ENCODE data around the gene ADAMTS7.
"Not testable (repeated sequence)": the region's sequence is repeated elsewhere in the genome, so short reads cannot be mapped to it uniquely, and the experiment has no call there.

ADAMTS7 gene

GRCh38 chr15:78777953-78778345, 33.3 kb downstream of the ADAMTS7 start:
- not testable (repeated sequence) for H3K4me1 Mint-ChIP-seq (ENCODE audit: low read depth); H3K27me3 Mint-ChIP-seq; H3K9me3 Mint-ChIP-seq (ENCODE audit: low read depth); H3K36me3 Mint-ChIP-seq; H3K27ac Mint-ChIP-seq; H3K4me3 Mint-ChIP-seq

GRCh38 chr15:78777290-78777952, 33.8 kb downstream of the ADAMTS7 start:
- H3K4me3 Mint-ChIP-seq; H3K9me3 Mint-ChIP-seq (ENCODE audit: low read depth): not testable (repeated sequence)

DNA sequence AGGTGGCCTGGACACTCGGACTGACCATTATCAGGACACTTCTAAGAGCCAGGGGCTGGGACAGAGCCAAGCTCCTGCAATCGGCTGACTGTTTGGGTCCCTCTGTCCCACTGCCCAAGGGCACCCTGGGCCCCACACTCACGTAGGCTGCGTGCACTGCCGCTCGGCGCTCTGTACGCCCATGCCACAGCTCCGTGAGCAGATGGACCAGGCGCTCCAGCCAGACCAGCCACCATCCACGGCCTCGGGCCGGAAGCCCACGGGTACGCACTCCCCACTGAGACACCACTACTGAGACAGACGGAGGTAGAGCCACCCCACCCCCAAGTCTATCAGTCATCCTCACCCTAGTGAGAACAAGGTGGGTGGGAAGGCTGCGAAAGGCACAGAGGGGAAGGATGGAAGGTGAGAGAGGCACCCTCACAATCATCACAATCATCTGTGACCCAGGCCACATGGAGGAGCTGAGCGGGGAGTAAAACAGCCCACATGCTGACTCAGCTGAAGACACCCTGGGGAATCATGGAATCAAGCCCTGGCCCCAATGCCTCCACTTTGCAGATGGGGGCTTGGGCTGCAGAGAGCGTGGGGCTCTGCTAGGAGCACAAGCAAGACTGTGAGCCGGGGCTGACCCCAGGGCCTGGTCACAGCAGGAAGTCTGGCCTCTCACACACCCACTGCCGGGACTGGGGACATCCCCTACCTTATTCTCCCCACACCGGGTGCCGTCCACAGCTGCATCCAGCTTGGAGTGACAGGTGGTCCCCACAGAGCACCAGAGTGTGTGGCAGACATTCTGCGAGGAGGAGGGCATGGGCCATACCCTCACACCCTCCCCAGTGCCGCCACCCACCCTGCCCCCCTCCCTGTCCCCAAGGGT, 35.0 kb downstream of the ADAMTS7 start:
- H3K9me3 Mint-ChIP-seq (ENCODE audit: low read depth); H3K27me3 Mint-ChIP-seq; H3K27ac Mint-ChIP-seq: not testable (repeated sequence)

More at GRCh38 chr15:78777290-78777952, 33.8 kb downstream of the ADAMTS7 start:
- not testable (repeated sequence) for H3K27ac Mint-ChIP-seq; H3K36me3 Mint-ChIP-seq; H3K4me1 Mint-ChIP-seq (ENCODE audit: low read depth); H3K27me3 Mint-ChIP-seq

DNA sequence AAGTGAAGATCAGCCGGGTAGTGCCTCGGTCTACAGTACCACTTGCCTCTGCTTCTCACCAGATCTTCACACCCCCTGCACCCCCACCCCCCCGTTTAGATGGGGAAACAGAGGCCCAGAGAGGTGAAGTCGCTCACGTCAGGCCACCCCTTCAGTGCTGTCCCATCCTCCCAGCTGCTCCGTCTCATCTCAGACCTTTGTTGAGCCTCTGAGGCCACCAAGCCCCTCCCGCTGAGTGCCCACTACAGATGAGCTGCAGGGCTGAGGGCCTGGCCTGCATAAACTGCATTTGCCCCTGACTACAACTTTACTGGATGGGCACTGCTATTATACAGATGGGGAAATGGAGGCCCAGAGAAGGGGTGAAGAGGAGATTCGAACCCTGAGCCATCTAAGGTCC, 35.8 kb downstream of the ADAMTS7 start:
- Mint-ChIP-seq H3K36me3 (no peaks in the 10 kb centered on the region), H3K27me3 (no peaks in the 10 kb centered on the region), H3K27ac (no peak overlapping the region), H3K4me1 (ENCODE audit: low read depth) (no peaks in the 10 kb centered on the region), H3K4me3 (no peak overlapping the region), H3K9me3 (ENCODE audit: low read depth) (no peaks in the 10 kb centered on the region)

More for the DNA sequence above, 35.0 kb downstream of the ADAMTS7 start:
- not testable (repeated sequence) for H3K36me3 Mint-ChIP-seq; H3K4me3 Mint-ChIP-seq; H3K4me1 Mint-ChIP-seq (ENCODE audit: low read depth)

DNA sequence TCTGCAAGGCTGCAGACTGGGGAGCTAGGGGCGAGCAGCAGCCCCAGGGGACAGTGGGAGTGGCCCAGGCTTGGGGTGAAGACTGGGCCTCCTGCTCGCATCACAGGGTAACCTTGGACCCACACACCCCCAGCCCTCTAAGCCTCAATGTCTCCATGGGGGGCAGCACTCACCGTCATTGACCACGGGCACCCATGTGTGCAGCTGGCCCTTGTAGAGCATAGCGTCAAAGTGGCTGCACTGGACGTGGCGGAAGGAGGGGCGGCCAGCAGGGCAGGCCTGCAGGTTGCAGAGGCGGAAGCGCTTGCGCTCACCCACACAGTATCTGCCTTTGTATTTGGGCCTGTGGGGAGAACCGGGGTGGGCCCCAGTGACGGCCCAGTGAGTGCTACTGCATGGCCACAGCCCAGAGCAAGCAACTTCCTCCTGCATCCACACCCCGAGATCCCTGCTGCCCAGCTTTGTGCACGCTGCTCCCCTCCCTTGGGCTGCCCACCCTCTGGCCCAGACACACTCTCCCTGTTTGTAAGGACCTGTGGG, 36.7 kb downstream of the ADAMTS7 start:
- not testable (repeated sequence) for H3K4me3 Mint-ChIP-seq; H3K36me3 Mint-ChIP-seq; H3K27me3 Mint-ChIP-seq; H3K9me3 Mint-ChIP-seq (ENCODE audit: low read depth); H3K4me1 Mint-ChIP-seq (ENCODE audit: low read depth); H3K27ac Mint-ChIP-seq

DNA sequence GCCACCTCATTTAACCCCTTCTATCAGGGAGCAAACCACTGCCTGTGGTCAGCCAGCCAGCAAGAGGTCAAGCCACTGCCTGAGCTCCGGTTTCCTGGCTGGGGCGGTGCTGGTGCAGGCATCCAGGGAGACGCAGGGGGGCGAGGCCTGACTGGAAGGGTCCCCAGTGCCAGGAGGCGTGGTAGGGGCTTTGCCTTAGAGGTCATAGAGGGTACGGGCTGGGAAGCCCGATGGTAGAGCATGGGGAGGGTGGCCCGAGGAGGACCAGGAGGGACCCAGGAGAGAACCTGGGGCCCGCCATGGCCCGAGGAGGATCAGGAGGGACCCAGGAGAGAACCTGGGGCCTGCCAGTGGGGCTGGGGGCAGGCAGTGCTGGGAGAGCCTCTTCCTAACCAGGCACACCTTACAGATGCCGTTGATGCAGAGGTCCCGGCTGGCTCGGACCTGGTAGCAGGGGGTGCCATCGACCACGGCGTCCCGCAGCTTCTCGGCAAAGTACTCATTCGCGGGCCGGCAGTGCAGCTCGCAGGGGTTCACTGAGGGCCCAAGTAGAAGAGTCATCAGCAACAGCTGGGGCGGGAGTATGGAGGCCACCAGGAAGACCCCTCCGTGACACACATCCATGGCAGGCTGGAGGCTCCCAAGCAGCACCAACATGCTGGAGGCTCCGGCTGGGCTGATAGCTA, 37.4 kb downstream of the ADAMTS7 start:
- H3K27ac Mint-ChIP-seq; H3K9me3 Mint-ChIP-seq (ENCODE audit: low read depth); H3K36me3 Mint-ChIP-seq; H3K4me1 Mint-ChIP-seq (ENCODE audit: low read depth); H3K4me3 Mint-ChIP-seq; H3K27me3 Mint-ChIP-seq: not testable (repeated sequence)

- Mint-ChIP-seq H3K9me3 (ENCODE audit: low read depth) (no peaks in the 10 kb centered on the region), H3K36me3 (no peaks in the 10 kb centered on the region), H3K4me3 (no peak overlapping the region), H3K27ac (no peak overlapping the region), H3K27me3 (no peaks in the 10 kb centered on the region), H3K4me1 (ENCODE audit: low read depth) (no peaks in the 10 kb centered on the region)
Measured at GRCh38 chr15:78772738-78773137, 38.5 kb downstream of the ADAMTS7 start.

DNA sequence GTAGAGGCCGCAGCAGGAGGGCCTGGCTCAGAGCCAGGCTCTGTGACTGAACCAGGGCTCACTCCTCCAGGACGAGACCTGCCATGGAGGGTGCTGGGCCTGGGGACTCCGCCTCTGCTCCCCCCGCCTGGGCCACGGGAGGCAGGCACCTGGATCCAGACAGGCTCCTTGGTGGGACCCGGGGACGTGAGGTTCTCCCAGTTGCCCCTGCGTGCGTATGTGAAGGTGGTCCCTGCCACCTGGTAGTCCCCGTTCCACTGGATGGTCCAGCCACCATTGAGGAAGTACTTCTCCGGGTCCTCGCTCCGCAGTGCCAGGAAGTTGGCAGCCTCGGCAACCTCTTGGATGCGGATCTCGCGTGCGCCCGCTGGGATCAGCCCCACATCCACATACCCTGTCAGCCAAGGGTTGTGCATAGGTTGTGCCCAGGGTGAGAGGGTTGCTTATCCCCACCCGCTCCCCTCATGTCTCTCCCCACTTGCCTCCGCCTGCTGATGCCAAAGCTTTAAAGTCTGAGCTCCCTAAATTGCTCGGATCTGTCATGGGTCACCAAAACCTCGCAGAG, 39.7 kb downstream of the ADAMTS7 start:
- H3K4me1 Mint-ChIP-seq (ENCODE audit: low read depth); H3K36me3 Mint-ChIP-seq; H3K27me3 Mint-ChIP-seq; H3K27ac Mint-ChIP-seq; H3K4me3 Mint-ChIP-seq; H3K9me3 Mint-ChIP-seq (ENCODE audit: low read depth): not testable (repeated sequence)

GRCh38 chr15:78771020-78771419, 40.2 kb downstream of the ADAMTS7 start:
- not testable (repeated sequence) for H3K27ac Mint-ChIP-seq; H3K9me3 Mint-ChIP-seq (ENCODE audit: low read depth); H3K27me3 Mint-ChIP-seq; H3K36me3 Mint-ChIP-seq; H3K4me3 Mint-ChIP-seq; H3K4me1 Mint-ChIP-seq (ENCODE audit: low read depth)

- not testable (repeated sequence) for H3K9me3 Mint-ChIP-seq (ENCODE audit: low read depth); H3K36me3 Mint-ChIP-seq; H3K4me3 Mint-ChIP-seq; H3K4me1 Mint-ChIP-seq (ENCODE audit: low read depth); H3K27me3 Mint-ChIP-seq; H3K27ac Mint-ChIP-seq
Measured at GRCh38 chr15:78769473-78770225, 41.6 kb downstream of the ADAMTS7 start.

DNA sequence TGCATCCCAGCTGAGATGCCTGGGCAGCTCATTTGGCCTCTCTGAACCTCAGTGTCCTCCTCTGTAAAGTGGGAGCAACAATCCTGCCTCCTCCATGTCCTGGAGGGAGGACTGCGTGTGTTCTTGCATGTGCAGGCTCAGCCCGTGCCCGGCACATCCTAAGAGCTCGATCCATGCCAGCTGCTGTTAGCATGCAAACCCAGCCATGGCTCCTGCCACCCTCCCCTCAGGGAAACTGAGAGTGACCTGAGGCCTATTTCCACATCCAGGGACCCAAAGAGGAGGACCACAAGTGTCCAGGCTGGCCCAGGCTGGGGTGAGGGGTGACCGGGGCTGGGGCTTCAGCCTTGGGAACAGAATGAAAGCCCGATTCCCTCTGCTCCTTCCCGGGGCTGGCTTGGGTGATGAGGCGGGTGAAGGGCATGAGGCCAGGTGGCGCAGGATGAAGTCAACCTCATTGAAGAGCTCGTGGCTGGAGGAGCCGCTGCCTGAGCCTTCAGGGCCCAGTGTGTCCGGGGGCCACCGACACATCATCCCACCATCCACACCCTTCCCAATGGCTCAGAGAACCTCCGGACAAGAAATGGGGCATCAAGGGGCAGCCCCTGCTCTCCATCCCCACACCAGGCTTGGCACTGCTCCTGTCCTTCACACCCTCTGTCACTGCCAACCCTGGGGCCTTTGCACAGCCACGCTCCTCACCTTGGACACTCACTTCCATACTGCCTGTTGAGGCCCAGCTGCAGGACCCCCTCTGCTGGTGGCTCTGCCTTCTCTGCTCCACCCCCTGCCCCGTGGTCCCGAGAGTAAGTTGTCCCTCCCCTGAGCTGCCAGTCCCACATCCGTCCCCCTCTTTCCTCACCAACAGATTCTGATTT, 42.5 kb downstream of the ADAMTS7 start:
- H3K36me3 Mint-ChIP-seq: no peaks in the 10 kb centered on the region
- H3K4me3 Mint-ChIP-seq: no peak overlapping the region
- H3K9me3 Mint-ChIP-seq (ENCODE audit: low read depth): no peaks in the 10 kb centered on the region
- no peaks in the 10 kb centered on the region for H3K4me1 Mint-ChIP-seq (ENCODE audit: low read depth)
- H3K27ac Mint-ChIP-seq: no peak overlapping the region
- no peaks in the 10 kb centered on the region for H3K27me3 Mint-ChIP-seq

DNA sequence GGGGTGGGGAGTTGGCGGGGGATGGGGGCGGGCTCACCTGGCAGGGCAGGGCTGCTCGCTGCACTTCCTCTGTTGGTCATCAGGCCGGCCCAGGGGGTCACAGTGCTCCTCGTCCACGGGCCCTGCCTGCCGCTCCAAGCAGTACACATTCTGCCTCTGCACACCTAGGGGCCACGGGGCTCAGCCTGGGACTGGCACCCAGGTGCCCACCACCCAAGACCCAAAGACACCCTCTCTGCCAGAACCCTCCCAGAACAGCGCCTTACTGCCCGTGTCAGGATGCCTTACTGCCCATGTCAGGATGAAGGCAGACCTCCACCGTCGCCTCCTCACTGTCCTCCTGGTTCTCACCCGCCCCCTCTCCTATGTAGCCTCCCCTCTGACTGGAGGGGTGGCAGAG, 43.2 kb downstream of the ADAMTS7 start:
- Mint-ChIP-seq H3K4me3 (no peak overlapping the region), H3K27ac (no peak overlapping the region), H3K36me3 (no peaks in the 10 kb centered on the region), H3K9me3 (ENCODE audit: low read depth) (no peaks in the 10 kb centered on the region), H3K27me3 (no peaks in the 10 kb centered on the region), H3K4me1 (ENCODE audit: low read depth) (peaks cover 3% of the 10 kb centered on the region)

GRCh38 chr15:78767331-78767951, 43.8 kb downstream of the ADAMTS7 start:
- H3K27ac Mint-ChIP-seq: no peak overlapping the region
- H3K4me1 Mint-ChIP-seq (ENCODE audit: low read depth): peaks cover 3% of the 10 kb centered on the region
- no peaks in the 10 kb centered on the region for H3K27me3 Mint-ChIP-seq
- H3K36me3 Mint-ChIP-seq: no peaks in the 10 kb centered on the region
- H3K9me3 Mint-ChIP-seq (ENCODE audit: low read depth): no peaks in the 10 kb centered on the region
- H3K4me3 Mint-ChIP-seq: no peak overlapping the region

All from activated naive CD8-positive, alpha-beta T cell (primary cell).